ENCODE data around the gene CDKAL1.

CDKAL1 gene

DNA sequence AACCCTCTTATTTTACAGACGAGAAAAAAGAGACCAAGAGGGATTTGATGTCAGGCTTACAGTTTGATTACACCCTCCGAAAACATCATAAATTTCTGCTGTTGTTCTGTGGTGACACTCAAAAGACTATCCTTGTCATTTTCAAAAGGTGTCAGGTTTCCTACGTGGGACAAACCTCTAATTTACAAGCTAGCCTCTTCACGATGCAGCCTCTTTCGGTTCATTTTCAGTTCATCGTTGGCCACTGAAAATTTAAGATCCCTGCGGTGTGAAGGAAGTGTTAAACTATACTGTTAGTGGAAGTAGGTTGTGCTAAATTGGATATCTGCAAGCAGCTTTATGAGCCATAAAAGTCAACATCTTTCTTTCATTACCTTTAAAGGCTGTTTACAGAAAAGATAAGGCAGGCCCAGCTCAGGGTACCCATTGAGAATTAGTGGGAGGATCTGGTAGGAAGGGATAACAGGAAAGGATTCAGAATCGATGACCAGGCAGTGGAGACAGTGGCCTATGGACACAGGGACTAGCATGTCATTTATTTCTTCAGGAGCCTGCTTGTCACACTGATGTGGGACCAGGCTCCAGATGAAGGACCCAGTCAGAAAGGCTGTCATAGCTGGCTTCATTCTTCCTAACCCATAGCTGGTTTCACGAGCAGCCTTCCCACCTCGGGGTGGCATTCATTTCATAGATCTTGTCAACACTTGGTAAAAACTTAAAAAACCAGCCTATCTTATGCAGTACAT lies 730.2 kb downstream of the CDKAL1 start:
- H3K36me3 ChIP-seq, result no peaks in the 10 kb centered on the region

DNA sequence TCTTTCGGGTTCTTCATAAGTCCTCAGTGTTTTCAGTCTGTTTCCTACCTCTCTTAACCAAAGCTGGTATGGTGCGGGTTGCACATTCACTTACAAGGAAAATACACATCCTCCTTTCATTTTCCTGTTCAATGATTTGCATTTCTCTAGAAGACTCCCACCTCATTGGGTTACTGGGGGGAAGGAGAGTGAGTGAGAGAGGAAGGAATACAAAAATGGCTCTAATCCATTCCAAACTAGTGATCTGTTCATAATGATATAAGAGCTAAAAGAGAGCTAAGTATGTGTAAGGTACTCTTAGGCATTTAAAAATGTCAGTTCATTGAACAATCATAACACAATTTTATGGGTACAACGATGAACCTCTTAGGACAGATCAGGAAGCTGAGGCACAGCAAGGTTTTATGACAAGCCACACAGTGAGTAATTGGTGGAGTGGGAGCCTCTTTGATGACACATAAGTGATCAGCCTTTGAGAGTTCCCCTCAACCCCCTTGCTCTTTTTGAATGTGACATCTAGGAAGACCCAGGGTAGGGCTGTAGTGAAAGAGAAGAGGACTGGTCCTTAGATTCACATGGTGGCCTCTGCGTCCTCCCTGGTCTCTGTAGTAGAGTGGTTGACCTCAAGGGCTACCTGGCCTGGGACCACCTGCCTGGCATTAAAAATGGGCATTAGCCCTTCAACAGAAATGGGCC lies 730.9 kb downstream of the CDKAL1 start:
- no peak for DNase-seq
- intact Hi-C loops (cut with DNase I; ENCODE audit: low total_unique reads), result no loop called here
- no peaks in the 10 kb centered on the region for H3K36me3 ChIP-seq

More for the DNA sequence above, 730.2 kb downstream of the CDKAL1 start:
- Histone ChIP-seq H3K27ac (no peak overlapping the region), H3K4me3 (no peak overlapping the region), H3K27me3 (no peaks in the 10 kb centered on the region), H3K4me1 (no peaks in the 10 kb centered on the region), H3K9me3 (no peaks in the 10 kb centered on the region)
- TF ChIP-seq, protein P1, sequence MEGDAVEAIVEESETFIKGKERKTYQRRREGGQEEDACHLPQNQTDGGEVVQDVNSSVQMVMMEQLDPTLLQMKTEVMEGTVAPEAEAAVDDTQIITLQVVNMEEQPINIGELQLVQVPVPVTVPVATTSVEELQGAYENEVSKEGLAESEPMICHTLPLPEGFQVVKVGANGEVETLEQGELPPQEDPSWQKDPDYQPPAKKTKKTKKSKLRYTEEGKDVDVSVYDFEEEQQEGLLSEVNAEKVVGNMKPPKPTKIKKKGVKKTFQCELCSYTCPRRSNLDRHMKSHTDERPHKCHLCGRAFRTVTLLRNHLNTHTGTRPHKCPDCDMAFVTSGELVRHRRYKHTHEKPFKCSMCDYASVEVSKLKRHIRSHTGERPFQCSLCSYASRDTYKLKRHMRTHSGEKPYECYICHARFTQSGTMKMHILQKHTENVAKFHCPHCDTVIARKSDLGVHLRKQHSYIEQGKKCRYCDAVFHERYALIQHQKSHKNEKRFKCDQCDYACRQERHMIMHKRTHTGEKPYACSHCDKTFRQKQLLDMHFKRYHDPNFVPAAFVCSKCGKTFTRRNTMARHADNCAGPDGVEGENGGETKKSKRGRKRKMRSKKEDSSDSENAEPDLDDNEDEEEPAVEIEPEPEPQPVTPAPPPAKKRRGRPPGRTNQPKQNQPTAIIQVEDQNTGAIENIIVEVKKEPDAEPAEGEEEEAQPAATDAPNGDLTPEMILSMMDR (IDR thresholded peaks at IDR 0.05), result no peak
- no peak for DNase-seq
- intact Hi-C loops (cut with DNase I; ENCODE audit: low total_unique reads), result no loop called here

DNA sequence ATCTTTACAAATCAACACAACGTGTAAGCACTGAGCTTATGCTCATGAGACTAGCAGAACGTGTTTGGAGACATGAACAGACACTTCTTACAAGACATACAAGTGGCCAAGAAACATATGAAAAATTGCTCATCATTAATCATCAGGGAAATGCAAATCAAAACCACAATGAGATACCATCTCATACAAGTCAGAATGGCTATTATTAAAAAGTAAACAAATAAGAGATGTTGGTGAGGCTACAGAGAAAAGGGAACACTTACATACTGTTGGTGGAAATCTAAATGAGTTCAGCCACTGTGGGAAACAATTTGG lies 731.4 kb downstream of the CDKAL1 start:
- no peak for DNase-seq
- intact Hi-C loops (cut with DNase I; ENCODE audit: low total_unique reads), result no loop called here
- Histone ChIP-seq H3K27me3 (no peaks in the 10 kb centered on the region), H3K9me3 (no peaks in the 10 kb centered on the region), H3K36me3 (no peaks in the 10 kb centered on the region), H3K27ac (no peak overlapping the region), H3K4me1 (no peaks in the 10 kb centered on the region), H3K4me3 (no peak overlapping the region)
- TF ChIP-seq, protein P1 (IDR thresholded peaks at IDR 0.05), result no peak

More for the DNA sequence above, 730.9 kb downstream of the CDKAL1 start:
- TF ChIP-seq, protein P1 (IDR thresholded peaks at IDR 0.05), result no peak
- Histone ChIP-seq H3K4me3 (no peak overlapping the region), H3K27me3 (no peaks in the 10 kb centered on the region), H3K27ac (no peak overlapping the region), H3K9me3 (no peaks in the 10 kb centered on the region), H3K4me1 (no peaks in the 10 kb centered on the region)

DNA sequence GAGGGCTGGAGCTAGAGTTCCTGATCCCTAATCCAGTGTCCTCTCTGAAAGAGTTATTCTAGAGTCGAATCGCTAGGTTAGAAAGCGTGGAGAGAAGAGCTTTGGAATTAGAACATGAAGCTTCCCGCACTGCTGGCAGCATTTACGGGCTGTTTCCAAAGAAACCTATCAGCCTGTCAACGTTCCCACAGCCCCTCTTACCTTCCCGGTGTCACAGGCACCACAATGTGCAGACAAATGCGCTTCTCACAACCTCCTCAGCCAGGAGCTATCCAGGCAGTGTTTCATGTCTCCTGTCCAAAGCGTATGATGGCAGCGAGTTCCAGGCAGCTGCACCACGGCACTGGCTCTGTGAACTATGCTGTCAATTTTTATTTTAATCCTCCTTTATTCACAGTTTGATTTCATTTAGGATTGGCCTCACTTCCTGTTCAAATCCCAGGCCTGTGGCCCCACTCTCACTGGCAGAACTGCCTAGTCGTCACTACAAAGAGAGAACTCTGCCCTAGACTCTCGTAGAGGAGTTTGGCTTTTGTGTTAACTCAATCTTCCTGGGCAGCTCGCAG lies 736.5 kb downstream of the CDKAL1 start:
- H3K4me3 ChIP-seq, result no peak overlapping the region
- H3K27me3 ChIP-seq, result no peaks in the 10 kb centered on the region
- peaks cover 0 to 4% (median 0%) of the 10 kb centered on the region in 3 donors for H3K9me3 ChIP-seq
- TF ChIP-seq, protein P1 (IDR thresholded peaks at IDR 0.05), result no peak
- intact Hi-C loops (cut with DNase I; ENCODE audit: low total_unique reads), result no loop called here
- no peaks in the 10 kb centered on the region for H3K36me3 ChIP-seq
- H3K4me1 ChIP-seq, result no peaks in the 10 kb centered on the region
- no peak overlapping the region for H3K27ac ChIP-seq
- no peak for DNase-seq

DNA sequence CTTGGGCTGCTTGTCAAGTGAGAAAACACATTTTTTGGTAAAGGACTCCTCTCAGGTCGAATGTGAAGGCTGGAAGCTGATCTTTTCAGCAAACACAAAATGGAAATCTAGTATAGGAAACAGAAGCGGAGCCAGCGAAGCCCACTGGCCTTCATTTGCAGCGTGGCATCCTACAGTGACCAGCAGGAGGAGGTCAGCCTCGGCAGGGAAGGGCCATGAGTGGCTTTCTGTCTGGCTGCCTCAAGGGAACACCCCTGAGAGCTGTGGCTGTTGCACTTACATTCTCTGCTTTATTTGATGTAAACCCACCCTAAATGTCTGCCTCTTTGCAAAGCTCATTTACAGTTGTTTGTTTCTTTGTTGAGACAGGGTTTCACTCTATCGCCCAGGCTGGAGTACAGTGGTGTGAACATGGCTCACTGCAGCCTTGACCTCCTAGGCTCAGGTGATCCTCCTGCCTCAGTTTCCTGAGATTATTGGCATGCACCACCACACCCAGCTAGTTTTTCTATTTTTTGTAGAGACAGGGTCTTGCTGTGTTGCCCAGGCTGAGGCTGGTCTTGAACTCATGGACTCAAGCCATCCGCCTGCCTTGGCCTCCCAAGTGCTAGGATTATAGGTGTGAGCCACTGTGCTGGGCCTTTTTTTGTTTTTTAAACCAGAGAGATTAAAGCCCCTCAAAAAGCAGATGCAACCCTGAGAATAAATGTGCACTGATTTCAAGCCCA lies 737.3 kb downstream of the CDKAL1 start:
- intact Hi-C loops (cut with DNase I; ENCODE audit: low total_unique reads), result no loop called here
- H3K27me3 ChIP-seq, result no peaks in the 10 kb centered on the region
- H3K27ac ChIP-seq, result no peak overlapping the region

More for the DNA sequence above, 737.3 kb downstream of the CDKAL1 start:
- no peak overlapping the region for H3K4me3 ChIP-seq
- DNase-seq, result no peak
- no peaks in the 10 kb centered on the region for H3K4me1 ChIP-seq
- TF ChIP-seq, protein P1 (IDR thresholded peaks at IDR 0.05), result no peak
- no peaks in the 10 kb centered on the region for H3K36me3 ChIP-seq
- peaks cover 0 to 4% (median 0%) of the 10 kb centered on the region in 3 donors for H3K9me3 ChIP-seq

Data from tibial artery (tissue), 4 donors.